HepG2 (cell line): Measurements from ENCODE around the gene PRR30. TPM values are rescaled to one million over a fixed set of nuclear protein-coding genes. Genes with fewer than 3 reads are reported as not detected.

Experiments used
- ASH2L ChIP-seq: fragments of 300-600, 200-600 bp; sonication (generic); IDR thresholded peaks from 2 replicates; pipeline ENCODE4 v1.7.0; 2017; ENCODE audit warnings: low read depth, mild to moderate bottlenecking, moderate library complexity, mixed read lengths, low read length; ENCODE audit not compliant: insufficient read length
- EP300 ChIP-seq, 3 experiments: sonication (generic) in 1 of 3; formaldehyde crosslinking in 1 of 3; IDR thresholded peaks; 2 replicates each; pipeline versions ENCODE4 v1.5.1 to v1.6.1; 2011 to 2020; ENCODE audit warnings: low read depth in 2 of 3, low read length in 2 of 3, borderline replicate concordance in 1 of 3, improper control_type of control experiment in 1 of 3, mild to moderate bottlenecking in 1 of 3, missing genetic modification reagents in 1 of 3, moderate library complexity in 1 of 3
- IRF2 ChIP-seq: IDR thresholded peaks from 2 replicates; pipeline ENCODE4 v1.6.1; 2018; ENCODE audit warnings: missing genetic modification reagents, missing compliant biosample characterization
- MYC ChIP-seq: sonication (generic); formaldehyde crosslinking; IDR thresholded peaks from 2 replicates; pipeline ENCODE4 v1.9.0; 2021; ENCODE audit warnings: missing genetic modification reagents, borderline replicate concordance
- XBP1 ChIP-seq: sonication (generic); formaldehyde crosslinking; IDR thresholded peaks from 2 replicates; pipeline ENCODE4 v1.5.0; 2020; ENCODE audit warnings: missing genetic modification reagents
- ZBTB42 ChIP-seq: sonication (generic); formaldehyde crosslinking; IDR thresholded peaks from 2 replicates; pipeline ENCODE4 v1.5.0; 2020; ENCODE audit warnings: mild to moderate bottlenecking, missing genetic modification reagents
- ZMYM2 ChIP-seq: sonication (generic); formaldehyde crosslinking; IDR thresholded peaks from 2 replicates; pipeline ENCODE4 v1.8.0; 2022; ENCODE audit warnings: mild to moderate bottlenecking, missing genetic modification reagents
- ZNF205 ChIP-seq: IDR thresholded peaks from 2 replicates; pipeline ENCODE4 v1.6.1; 2018; ENCODE audit warnings: missing biosample characterization, missing genetic modification reagents
- ZNF616 ChIP-seq: sonication (generic); formaldehyde crosslinking; IDR thresholded peaks from 2 replicates; pipeline ENCODE4 v1.5.0; 2020; ENCODE audit warnings: low read depth, mild to moderate bottlenecking, missing genetic modification reagents
- polyA plus RNA-seq, 8 experiments: library from polyadenylated mRNA; depleted of rRNA in 3 of 8; stranded (reverse) in 7 of 8; unstranded in 1 of 8; fragments of >200 nt; fragmentation: Illumina TruSeq in 4 of 8; extraction: Trizol in 4 of 8; gene quantifications; 2 replicates each; pipeline versions ENCODE4 v1.2.1 to v1.2.3, GENCODE V29; 2011 to 2016; ENCODE audit warnings: low read depth in 4 of 8, missing spikeins in 1 of 8, mixed read lengths in 1 of 8; ENCODE audit not compliant: insufficient read depth in 1 of 8
- total RNA-seq, 5 experiments: library from RNA; depleted of rRNA; stranded (reverse); fragments of >200 nt; fragmentation: Illumina TruSeq; extraction: Trizol; gene quantifications; 2 replicates each; pipeline ENCODE4 v1.2.3, GENCODE V29; 2016; ENCODE audit warnings: low read depth in 1 of 5
- TF ChIP-seq, protein P1 (sequence below): sonication (generic); formaldehyde crosslinking; IDR thresholded peaks from 2 replicates; pipeline ENCODE4 v1.4.0; 2020; ENCODE audit warnings: missing genetic modification reagents
- TF ChIP-seq, protein P2 (sequence below): sonication (generic); formaldehyde crosslinking; IDR thresholded peaks from 2 replicates; pipeline ENCODE4 v1.4.0; 2020; ENCODE audit warnings: missing genetic modification reagents, low read depth, mild to moderate bottlenecking, borderline replicate concordance
- TF ChIP-seq, protein P3 (sequence below): sonication (generic); formaldehyde crosslinking; IDR thresholded peaks from 2 replicates; pipeline ENCODE4 v1.5.0; 2020; ENCODE audit warnings: mild to moderate bottlenecking, missing genetic modification reagents
- TF ChIP-seq, protein P4 (sequence below): IDR thresholded peaks from 2 replicates; pipeline ENCODE4 v1.4.0; 2020; ENCODE audit warnings: mild to moderate bottlenecking, missing genetic modification reagents
- TF ChIP-seq, protein P5 (sequence below): sonication (generic); formaldehyde crosslinking; IDR thresholded peaks from 2 replicates; pipeline ENCODE4 v1.4.0; 2020; ENCODE audit warnings: mild to moderate bottlenecking, missing genetic modification reagents
- TF ChIP-seq, protein P6 (sequence below): IDR thresholded peaks from 2 replicates; pipeline ENCODE4 v1.6.1; 2016; ENCODE audit warnings: low read depth, borderline replicate concordance
- TF ChIP-seq, protein P7 (sequence below): sonication (generic); formaldehyde crosslinking; IDR thresholded peaks from 2 replicates; pipeline ENCODE4 v1.8.0; 2022; ENCODE audit warnings: mild to moderate bottlenecking, missing genetic modification reagents, moderate library complexity

Gene PRR30
- total and polyA plus RNA-seq, 2 of the 13 experiments (the other 11 are each of a cell fraction or from before 2014, with no cell fraction given) = not detected

DNA sequence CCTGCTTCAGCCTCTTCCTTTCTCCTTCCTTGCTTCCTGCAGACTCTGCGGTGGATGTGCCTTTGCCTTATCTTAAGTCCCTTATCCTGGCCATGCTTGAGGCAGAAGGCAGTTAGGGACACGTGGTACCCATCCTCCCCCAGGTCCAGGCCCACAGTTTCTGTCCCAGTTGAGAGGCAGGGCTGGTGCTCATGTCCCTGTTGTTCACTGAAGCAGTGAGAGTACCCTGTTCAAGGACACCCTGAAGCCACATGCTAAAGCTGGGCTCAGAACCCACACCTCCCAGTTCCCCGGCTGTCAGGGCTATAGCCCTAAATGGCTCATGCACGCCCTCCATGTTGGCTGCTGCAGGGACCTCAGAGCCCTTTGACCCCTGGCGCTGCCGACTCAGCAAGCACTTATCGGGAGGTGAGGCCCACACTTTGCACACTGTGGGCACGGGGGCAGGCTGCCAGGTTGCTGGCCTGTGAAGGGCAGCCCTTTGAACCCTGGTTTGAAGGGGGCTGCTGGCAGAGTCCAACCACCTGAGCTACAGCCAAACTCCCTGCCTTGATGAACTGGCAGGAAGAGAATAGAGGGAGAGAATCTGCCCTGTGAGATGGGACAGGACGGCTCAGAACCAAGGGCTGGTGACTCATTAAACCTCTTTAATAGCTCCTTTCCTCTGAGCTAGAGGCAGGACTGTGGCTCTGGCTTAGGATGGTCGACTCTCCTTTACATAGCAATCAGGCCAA, 46.3 kb downstream of the PRR30 start (continued):
- peak; percentile 14 to 81; a peak in 2 of 4 replicates for TF ChIP-seq EP300 (IDR thresholded peaks at IDR 0.05; ENCODE audit: low read depth in 2 of 2, low read length in 2 of 2)
- TF ChIP-seq EP300 (CRISPR knock-in tag; IDR thresholded peaks at IDR 0.05; ENCODE audit: borderline replicate concordance) = peak; percentile 47; the same call in 1 of the 2 replicates
- TF ChIP-seq ZMYM2 = peak; percentile 79; the same call in 1 of the 2 replicates
- TF ChIP-seq, protein P1, sequence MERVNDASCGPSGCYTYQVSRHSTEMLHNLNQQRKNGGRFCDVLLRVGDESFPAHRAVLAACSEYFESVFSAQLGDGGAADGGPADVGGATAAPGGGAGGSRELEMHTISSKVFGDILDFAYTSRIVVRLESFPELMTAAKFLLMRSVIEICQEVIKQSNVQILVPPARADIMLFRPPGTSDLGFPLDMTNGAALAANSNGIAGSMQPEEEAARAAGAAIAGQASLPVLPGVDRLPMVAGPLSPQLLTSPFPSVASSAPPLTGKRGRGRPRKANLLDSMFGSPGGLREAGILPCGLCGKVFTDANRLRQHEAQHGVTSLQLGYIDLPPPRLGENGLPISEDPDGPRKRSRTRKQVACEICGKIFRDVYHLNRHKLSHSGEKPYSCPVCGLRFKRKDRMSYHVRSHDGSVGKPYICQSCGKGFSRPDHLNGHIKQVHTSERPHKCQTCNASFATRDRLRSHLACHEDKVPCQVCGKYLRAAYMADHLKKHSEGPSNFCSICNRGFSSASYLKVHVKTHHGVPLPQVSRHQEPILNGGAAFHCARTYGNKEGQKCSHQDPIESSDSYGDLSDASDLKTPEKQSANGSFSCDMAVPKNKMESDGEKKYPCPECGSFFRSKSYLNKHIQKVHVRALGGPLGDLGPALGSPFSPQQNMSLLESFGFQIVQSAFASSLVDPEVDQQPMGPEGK (CRISPR knock-in tag) = peak; percentile 96
- TF ChIP-seq, protein P2, sequence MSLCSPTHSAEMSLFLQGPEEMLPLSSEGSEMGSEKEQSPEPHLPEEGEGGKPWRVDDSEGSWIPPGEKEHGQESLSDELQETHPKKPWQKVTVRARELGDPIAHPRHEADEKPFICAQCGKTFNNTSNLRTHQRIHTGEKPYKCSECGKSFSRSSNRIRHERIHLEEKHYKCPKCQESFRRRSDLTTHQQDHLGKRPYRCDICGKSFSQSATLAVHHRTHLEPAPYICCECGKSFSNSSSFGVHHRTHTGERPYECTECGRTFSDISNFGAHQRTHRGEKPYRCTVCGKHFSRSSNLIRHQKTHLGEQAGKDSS (CRISPR knock-in tag) = no peak; the same call in 1 of the 2 replicates
- TF ChIP-seq, protein P3, sequence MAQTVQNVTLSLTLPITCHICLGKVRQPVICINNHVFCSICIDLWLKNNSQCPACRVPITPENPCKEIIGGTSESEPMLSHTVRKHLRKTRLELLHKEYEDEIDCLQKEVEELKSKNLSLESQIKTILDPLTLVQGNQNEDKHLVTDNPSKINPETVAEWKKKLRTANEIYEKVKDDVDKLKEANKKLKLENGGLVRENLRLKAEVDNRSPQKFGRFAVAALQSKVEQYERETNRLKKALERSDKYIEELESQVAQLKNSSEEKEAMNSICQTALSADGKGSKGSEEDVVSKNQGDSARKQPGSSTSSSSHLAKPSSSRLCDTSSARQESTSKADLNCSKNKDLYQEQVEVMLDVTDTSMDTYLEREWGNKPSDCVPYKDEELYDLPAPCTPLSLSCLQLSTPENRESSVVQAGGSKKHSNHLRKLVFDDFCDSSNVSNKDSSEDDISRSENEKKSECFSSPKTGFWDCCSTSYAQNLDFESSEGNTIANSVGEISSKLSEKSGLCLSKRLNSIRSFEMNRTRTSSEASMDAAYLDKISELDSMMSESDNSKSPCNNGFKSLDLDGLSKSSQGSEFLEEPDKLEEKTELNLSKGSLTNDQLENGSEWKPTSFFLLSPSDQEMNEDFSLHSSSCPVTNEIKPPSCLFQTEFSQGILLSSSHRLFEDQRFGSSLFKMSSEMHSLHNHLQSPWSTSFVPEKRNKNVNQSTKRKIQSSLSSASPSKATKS (CRISPR knock-in tag) = no peak
- TF ChIP-seq ZNF616 (CRISPR knock-in tag) = peak; percentile 83
- peak; percentile 96 for TF ChIP-seq MYC (CRISPR knock-in tag)
- TF ChIP-seq, protein P4, sequence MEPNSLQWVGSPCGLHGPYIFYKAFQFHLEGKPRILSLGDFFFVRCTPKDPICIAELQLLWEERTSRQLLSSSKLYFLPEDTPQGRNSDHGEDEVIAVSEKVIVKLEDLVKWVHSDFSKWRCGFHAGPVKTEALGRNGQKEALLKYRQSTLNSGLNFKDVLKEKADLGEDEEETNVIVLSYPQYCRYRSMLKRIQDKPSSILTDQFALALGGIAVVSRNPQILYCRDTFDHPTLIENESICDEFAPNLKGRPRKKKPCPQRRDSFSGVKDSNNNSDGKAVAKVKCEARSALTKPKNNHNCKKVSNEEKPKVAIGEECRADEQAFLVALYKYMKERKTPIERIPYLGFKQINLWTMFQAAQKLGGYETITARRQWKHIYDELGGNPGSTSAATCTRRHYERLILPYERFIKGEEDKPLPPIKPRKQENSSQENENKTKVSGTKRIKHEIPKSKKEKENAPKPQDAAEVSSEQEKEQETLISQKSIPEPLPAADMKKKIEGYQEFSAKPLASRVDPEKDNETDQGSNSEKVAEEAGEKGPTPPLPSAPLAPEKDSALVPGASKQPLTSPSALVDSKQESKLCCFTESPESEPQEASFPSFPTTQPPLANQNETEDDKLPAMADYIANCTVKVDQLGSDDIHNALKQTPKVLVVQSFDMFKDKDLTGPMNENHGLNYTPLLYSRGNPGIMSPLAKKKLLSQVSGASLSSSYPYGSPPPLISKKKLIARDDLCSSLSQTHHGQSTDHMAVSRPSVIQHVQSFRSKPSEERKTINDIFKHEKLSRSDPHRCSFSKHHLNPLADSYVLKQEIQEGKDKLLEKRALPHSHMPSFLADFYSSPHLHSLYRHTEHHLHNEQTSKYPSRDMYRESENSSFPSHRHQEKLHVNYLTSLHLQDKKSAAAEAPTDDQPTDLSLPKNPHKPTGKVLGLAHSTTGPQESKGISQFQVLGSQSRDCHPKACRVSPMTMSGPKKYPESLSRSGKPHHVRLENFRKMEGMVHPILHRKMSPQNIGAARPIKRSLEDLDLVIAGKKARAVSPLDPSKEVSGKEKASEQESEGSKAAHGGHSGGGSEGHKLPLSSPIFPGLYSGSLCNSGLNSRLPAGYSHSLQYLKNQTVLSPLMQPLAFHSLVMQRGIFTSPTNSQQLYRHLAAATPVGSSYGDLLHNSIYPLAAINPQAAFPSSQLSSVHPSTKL (CRISPR knock-in tag) = peak; percentile 84
- TF ChIP-seq, protein P5, sequence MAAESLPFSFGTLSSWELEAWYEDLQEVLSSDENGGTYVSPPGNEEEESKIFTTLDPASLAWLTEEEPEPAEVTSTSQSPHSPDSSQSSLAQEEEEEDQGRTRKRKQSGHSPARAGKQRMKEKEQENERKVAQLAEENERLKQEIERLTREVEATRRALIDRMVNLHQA (CRISPR knock-in tag) = no peak
- TF ChIP-seq, protein P6, sequence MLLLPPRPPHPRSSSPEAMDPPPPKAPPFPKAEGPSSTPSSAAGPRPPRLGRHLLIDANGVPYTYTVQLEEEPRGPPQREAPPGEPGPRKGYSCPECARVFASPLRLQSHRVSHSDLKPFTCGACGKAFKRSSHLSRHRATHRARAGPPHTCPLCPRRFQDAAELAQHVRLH (CRISPR knock-in tag) = no peak; the same call in 1 of the 2 replicates
- peak; percentile 84 for TF ChIP-seq ZNF205
- TF ChIP-seq ASH2L = no peak
- peak; percentile 82 for TF ChIP-seq IRF2 (CRISPR knock-in tag)
- TF ChIP-seq, protein P7, sequence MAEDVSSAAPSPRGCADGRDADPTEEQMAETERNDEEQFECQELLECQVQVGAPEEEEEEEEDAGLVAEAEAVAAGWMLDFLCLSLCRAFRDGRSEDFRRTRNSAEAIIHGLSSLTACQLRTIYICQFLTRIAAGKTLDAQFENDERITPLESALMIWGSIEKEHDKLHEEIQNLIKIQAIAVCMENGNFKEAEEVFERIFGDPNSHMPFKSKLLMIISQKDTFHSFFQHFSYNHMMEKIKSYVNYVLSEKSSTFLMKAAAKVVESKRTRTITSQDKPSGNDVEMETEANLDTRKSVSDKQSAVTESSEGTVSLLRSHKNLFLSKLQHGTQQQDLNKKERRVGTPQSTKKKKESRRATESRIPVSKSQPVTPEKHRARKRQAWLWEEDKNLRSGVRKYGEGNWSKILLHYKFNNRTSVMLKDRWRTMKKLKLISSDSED (CRISPR knock-in tag) = no peak
- no peak; the same call in 1 of the 2 replicates for TF ChIP-seq ZBTB42 (CRISPR knock-in tag)
- TF ChIP-seq XBP1 (CRISPR knock-in tag) = no peak
